Activated CD8-positive, alpha-beta T cell treated with anti-CD3 and anti-CD28 coated beads for 36 hours (primary cell): Measurements from ENCODE around the gene KIF6. TPM values are rescaled to one million over a fixed set of nuclear protein-coding genes. Genes with fewer than 3 reads are reported as not detected.
A peak's percentile ranks its signal among the peaks of the same experiment; 100 is the strongest.

Experiments used
- ATAC-seq: fragments of 200-7000 bp; cut with Tn5 transposase; one replicate; pipeline ENCODE4 v1.10.0; 2021; ENCODE audit warnings: mild to moderate bottlenecking, moderate library complexity
- CTCF ChIA-PET: fragments of 350-600 bp; sonication (Branson Sonifier 250); formaldehyde crosslinking; loops from one replicate; lab custom pipeline; 2021; ENCODE audit warnings: antibody characterized with exemption; lab: Charles Lee
- POLR2A ChIA-PET: fragments of 350-600 bp; sonication (Branson Sonifier 250); formaldehyde crosslinking; loops from one replicate; lab custom pipeline; 2021; ENCODE audit warnings: antibody characterized with exemption; lab: Charles Lee
- DNase-seq: peaks from one replicate; pipeline ENCODE4 v3.0.0-alpha.2; 2020
- H3K27ac Mint-ChIP-seq: one replicate; pipeline ENCODE4 v1.8.0; 2021; ENCODE audit warnings: mild to moderate bottlenecking, mixed read lengths
- H3K27me3 Mint-ChIP-seq: one replicate; pipeline ENCODE4 v1.8.0; 2021; ENCODE audit warnings: mixed read lengths
- H3K36me3 Mint-ChIP-seq: one replicate; pipeline ENCODE4 v1.8.0; 2021; ENCODE audit warnings: low read depth, mixed read lengths
- H3K4me1 Mint-ChIP-seq: one replicate; pipeline ENCODE4 v1.8.0; 2021; ENCODE audit warnings: low read depth, mixed read lengths
- H3K4me3 Mint-ChIP-seq: one replicate; pipeline ENCODE4 v1.8.0; 2021; ENCODE audit warnings: mild to moderate bottlenecking, moderate library complexity, mixed read lengths
- H3K9me3 Mint-ChIP-seq: one replicate; pipeline ENCODE4 v1.8.0; 2021; ENCODE audit warnings: mixed read lengths
- CTCF ChIP-seq: fragments of 200-600 bp; IDR thresholded peaks from one replicate; pipeline ENCODE4 v1.8.0; 2022; ENCODE audit warnings: antibody characterized with exemption, mild to moderate bottlenecking
- intact Hi-C: fragments of 100-400 bp; cut with micrococcal nuclease; formaldehyde crosslinking; loops from one replicate; pipeline ENCODE4 v1.10.0; 2022
- total RNA-seq, 2 experiments: library from RNA; stranded (reverse); gene quantifications; one replicate each; pipeline ENCODE4 v1.2.3, GENCODE V29; 2021

The KIF6 gene
- total RNA-seq, 2 experiments from 2014 or later = 0.13 to 0.14 TPM

GRCh38 chr6:39361657-39362486 is 363.3 kb downstream of the KIF6 start:
- no peak overlapping the region for H3K27ac Mint-ChIP-seq
- TF ChIP-seq CTCF = peak; percentile 85
- DNase-seq (peak; percentile 61), ATAC-seq (peak; percentile 77)
- peaks cover 3% of the 10 kb centered on the region for H3K4me1 Mint-ChIP-seq
- POLR2A ChIA-PET = interaction anchor here (0.6 kb wide), 2 partner anchors 41 to 1237 kb away, joined by 3 read pairs; no protein-coding TSS in a partner anchor
- no peaks in the 10 kb centered on the region for H3K36me3 Mint-ChIP-seq
- no peak overlapping the region for H3K4me3 Mint-ChIP-seq
- intact Hi-C loops = no loop called here
- no peaks in the 10 kb centered on the region for H3K9me3 Mint-ChIP-seq
- CTCF ChIA-PET = interaction anchor here (0.7 to 2.0 kb wide), 12 partner anchors 9 to 945 kb away, joined by 3 to 10 read pairs (median 3); no protein-coding TSS in a partner anchor
- H3K27me3 Mint-ChIP-seq = peaks cover 2% of the 10 kb centered on the region

- H3K4me3 Mint-ChIP-seq = no peak overlapping the region
- intact Hi-C loops = no loop called here
- H3K4me1 Mint-ChIP-seq = peaks cover 3% of the 10 kb centered on the region
- no peak for TF ChIP-seq CTCF
- H3K27ac Mint-ChIP-seq = no peak overlapping the region
- H3K36me3 Mint-ChIP-seq = no peaks in the 10 kb centered on the region
- ATAC-seq = no peak
- CTCF ChIA-PET = no interaction called here
- POLR2A ChIA-PET = no interaction called here
- no peak for DNase-seq
- peaks cover 2% of the 10 kb centered on the region for H3K27me3 Mint-ChIP-seq
- no peaks in the 10 kb centered on the region for H3K9me3 Mint-ChIP-seq
Observed at GRCh38 chr6:39360378-39360777, 364.8 kb downstream of the KIF6 start.

DNA sequence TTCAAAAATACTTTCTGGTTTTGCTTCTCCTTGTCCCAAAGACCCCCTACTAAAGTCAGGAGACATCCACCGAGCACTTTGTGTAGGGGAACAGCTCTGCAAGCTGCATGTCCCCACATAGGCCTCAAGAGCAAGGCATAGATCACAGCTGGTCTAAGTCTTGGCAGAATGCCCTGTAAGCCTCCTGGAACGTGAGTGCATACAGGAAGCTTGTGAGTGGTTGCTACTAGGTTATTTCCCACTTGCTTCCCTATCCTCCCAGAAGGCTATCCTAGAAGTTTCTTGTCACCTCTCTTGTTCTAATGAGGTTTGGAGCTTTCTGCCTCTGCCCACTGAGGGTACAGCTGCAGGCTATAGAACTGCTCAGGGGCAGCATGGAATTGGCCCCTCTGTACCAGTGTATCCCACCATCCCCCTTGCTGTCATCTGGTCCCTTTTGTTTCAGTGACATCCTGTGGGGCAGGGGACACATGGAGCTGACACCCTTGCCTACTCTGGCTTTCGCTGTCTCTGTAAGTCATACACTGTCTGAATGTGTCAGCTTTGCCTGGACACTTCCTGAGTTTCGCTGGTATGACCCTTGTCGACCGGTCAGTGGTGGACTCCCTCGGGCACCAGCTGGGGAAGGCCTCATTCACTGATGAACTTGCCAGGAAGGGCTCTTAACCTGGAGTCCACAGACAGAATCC is 367.1 kb downstream of the KIF6 start:
- H3K27me3 Mint-ChIP-seq = peaks cover 2% of the 10 kb centered on the region
- H3K27ac Mint-ChIP-seq = no peak overlapping the region
- no peak for ATAC-seq
- TF ChIP-seq CTCF = no peak
- intact Hi-C loops = no loop called here
- CTCF ChIA-PET = interaction anchor here (1.0 to 1.7 kb wide), 2 partner anchors 8 to 9 kb away, joined by 3 to 7 read pairs; no protein-coding TSS in a partner anchor
- H3K36me3 Mint-ChIP-seq = no peaks in the 10 kb centered on the region
- no peaks in the 10 kb centered on the region for H3K9me3 Mint-ChIP-seq
- peaks cover 3% of the 10 kb centered on the region for H3K4me1 Mint-ChIP-seq
- POLR2A ChIA-PET = no interaction called here
- no peak for DNase-seq
- no peak overlapping the region for H3K4me3 Mint-ChIP-seq

- Mint-ChIP-seq H3K27me3 (no peaks in the 10 kb centered on the region), H3K4me1 (no peaks in the 10 kb centered on the region), H3K9me3 (no peaks in the 10 kb centered on the region), H3K4me3 (no peak overlapping the region), H3K36me3 (no peaks in the 10 kb centered on the region), H3K27ac (no peak overlapping the region)
- ChIA-PET CTCF (interaction anchor here (1.4 kb wide), 1 partner anchor 8 kb away, joined by 9 read pairs; no protein-coding TSS in a partner anchor), POLR2A (no interaction called here)
- TF ChIP-seq CTCF = no peak
- DNase-seq (no peak), ATAC-seq (no peak)
- intact Hi-C loops = no loop called here
Observed at GRCh38 chr6:39353698-39354315, 371.4 kb downstream of the KIF6 start.
